ENCODE measurements around the gene PON2.
"Not testable (repeated sequence)": the region's sequence is repeated elsewhere in the genome, so short reads cannot be mapped to it uniquely, and the experiment has no call there.

Gene PON2

DNA sequence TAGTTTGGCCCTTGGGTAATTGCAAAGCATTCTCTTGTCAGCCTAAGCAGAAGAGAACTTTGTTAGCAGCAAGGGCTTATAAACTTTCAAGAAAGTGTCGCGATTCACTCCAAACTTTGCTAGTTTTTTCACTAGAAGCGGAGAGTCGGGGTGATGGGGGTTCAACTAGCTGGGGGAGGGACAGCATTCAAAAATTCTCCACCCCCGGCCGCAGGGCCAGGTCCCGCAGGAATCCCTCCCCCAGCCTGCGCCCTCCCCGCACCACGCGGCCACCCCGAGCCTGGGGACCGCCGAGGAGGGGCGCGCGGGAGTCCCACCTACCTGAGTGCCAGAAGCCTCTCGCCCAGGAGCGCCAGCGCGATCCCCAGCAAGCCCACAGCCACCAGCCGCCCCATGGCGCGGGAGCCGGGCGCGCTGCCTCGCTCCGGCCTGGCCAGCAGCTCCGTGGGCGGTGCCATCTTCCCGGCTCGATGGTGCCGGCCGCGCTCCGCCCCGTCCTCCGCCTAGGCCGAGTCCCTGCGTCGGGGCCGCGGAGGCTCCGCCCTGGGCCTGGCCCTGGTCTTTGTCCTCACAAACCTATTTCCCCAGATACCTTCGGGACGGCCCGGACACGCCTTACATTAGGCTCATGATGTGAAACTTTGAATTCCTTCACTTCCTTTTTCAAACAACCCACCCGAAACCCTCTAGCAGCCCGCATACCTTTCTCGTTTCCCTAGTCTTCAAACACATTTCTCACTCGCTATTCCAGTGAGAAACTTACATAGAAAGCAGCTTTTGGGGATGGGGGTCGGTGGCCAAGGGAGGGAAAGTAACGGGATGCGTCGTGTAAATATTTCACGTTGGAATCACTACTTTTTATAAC, at the start of gene PON2:
PON2 (minus strand) TSS at position 472 of the 865 bp plus-strand sequence; CDS start at position 395, 77 bp downstream.
- peak in 1 of 2 donors; percentile 13 for DNase-seq (ENCODE audit: low read depth in 1 of 2, low spot score in 1 of 2)

DNA sequence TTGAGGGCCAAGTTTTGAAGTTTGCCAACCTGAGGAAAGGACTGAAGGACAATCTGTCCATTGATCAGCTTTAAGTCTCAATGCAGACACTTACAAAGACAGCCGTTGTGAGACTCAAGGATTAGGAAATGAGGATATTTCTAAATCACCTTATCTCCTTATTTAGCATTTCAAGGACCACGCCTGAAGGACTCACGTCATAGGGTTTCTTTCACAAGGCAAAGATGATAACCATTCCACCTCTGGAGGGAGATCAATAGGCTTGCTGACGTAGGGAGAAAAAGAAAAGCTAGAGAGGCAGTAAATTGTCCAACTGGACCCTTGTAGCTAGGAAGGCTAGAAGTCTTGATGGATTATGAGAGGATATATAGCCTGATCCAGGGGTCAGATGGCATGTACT, 47.6 kb upstream of the PON2 start:
- DNase-seq (ENCODE audit: low read depth in 1 of 2, low spot score in 1 of 2): no peak

DNA sequence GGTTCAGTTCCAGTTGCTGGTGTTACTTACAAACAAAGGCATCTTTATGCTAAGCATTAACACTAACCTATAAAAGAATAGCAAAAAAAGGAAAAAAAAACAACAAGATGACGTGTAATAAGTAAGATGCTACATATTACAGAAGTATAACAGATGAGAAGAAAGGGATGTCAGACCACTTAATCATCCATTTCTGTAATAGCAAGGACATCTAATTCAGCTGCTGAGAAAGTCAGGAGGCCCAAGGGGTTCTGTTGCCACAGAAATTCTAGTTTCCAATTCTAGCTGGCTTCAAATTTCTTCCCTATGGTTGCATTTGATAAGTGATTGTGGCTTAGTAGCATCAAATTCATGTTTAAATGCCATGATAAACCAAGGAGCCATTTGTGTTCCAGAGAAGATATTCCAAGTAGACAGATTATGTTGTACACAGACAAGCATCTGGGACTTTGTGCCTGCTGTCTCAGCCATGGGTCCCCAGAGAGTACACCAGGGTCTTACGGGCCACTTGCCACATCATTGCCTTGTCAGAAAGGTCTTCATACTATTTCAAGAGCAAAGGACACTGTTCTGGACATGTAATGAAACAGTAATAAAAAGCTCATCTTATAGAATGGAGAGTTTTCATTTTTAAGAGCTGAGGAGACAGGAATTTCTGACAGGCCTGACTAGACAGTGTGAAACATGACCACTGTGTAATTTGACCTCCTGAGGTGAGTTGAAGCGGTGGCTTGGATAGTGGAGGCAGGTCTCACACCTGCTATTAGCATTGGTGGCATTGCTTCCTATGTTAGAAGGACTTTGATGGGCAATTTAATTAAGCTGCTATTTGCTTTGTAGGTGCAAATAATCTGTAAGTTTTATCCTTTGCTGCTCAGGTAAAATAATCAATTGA, 46.7 kb upstream of the PON2 start:
- DNase-seq (ENCODE audit: low read depth in 1 of 2, low spot score in 1 of 2): no peak

DNA sequence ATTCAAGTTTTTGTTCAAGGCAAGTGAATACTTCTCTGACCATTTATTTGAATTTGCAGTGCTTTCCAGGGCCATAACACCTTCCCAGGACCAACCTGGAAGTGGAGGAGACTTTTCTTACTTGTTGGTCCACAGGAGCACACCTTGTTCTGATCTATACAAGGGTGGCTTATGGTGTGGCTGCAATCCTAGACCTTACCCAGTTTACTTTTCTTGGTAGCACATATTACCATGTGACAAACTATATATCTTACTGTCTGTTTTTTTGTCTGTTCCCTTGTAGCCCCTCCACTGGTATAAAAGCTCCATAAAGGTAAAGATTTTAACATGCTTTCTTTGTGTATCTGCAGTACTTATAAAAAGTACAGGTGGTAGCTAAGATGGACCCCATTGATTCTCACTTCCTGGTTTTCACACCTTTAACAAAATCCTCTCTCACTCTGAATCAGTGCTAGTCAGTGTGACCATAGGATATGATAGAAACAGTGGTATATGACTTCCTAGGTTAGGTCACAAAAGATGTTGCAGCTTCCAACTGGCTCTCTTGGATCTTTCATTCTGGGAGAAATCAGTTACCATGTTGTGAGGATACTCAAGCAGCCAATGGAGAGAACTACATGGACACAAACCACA, 45.3 kb upstream of the PON2 start:
- no peak for DNase-seq (ENCODE audit: low read depth in 1 of 2, low spot score in 1 of 2)

DNA sequence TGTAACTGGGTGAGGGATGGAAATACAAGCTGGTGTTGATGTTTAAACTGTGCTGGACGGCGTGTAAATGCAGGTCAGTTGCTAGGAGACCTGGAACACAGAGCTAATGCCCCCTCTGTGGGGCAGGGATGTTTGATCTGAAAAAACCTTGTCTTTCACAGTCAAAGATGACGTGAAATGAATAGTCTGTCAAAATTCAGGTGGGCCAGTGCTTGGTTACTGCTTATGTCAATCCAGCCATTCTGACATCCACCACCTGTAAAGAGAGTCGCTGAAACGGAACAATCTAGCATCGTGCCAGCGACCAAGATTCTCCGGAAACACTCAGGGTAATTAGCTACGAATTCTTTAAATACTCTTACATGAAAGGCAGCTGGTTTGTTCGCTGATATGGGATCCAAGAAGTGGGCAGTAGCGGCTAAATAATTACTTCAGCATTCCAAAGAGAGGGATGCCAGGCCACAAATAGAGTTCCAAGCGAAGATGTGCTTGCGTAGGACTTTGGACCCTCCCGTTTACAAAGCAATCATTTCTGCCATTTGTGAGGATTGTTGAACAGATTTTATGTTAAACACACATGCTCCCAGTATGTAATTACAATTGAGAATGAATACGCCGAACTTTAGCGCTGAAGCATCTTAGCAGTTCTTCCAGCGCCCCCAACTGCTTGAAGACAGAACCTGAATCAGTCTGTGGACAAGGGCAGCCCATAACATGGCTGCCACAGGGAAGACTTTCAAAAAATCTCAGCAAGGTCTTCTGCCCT, 43.6 kb upstream of the PON2 start:
- no peak for DNase-seq (ENCODE audit: low read depth in 1 of 2, low spot score in 1 of 2)

DNA sequence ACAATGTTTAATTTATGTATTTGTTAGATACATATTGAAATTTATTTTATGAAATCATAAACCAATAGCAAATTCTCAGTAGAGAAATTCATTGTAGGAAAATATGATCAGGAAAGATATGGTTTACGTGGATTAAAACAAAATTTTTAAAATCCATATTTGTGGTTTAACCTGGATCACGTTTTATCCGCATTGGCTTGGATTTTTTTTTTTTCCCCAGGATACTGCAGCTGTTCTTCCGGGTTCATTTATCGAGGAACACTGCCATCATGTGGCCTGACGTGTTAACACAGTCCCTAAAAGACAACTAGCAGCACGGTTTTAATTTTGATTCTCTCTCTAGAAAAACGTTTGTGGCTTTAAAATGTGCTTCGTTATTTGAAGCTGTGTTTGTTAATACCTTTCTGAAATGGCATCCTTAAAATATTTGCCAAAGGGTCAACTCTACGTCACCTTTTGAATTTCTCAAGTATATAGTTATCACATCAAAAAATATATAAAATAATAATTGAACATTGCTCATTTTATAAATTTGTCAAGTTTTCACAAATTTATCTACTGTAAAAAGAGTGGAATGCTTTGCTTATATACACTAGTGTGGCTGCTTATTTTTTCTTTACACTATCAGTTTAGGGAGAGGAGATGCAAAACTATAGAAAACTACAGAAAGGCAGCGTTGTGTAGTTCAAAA, 42.2 kb upstream of the PON2 start:
- peak in 1 of 2 donors; percentile 7 for DNase-seq (ENCODE audit: low read depth in 1 of 2, low spot score in 1 of 2)

DNA sequence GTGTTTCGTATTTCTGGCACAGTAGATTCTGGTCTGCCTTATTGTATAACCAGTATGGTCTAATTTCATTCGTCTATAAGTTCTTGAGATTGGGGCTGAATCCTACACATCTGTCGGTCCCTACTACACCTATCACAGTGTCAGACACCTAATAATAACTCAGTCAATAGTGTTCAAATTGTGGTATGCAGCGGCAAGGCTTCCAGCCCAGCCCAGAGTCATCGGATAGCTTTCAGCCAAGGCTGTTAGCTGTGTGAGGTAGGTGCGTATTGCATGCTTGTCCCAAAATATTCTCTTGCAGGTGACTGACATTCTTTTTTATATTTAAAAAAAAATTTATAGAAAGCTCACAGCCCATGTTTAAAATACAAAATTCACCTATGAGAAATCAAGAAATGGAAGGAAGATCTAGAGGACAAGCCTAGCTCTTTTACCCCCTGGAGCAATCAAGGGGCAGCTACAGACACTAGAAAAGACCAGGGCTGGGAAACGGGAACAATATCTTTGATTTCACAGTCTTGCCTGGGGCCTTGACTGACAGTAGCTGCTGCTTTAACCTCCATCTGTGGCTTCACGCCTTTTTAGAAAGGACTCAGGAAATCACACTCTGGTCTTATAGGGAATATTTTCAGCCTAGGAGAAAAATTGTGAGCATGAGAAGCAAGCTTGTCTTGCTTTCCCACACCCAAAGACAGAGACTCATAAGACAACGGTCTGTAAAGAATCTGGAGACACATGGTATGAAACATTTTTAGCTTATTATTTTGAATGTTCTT, 41.4 kb upstream of the PON2 start:
- no peak for DNase-seq (ENCODE audit: low read depth in 1 of 2, low spot score in 1 of 2)

DNA sequence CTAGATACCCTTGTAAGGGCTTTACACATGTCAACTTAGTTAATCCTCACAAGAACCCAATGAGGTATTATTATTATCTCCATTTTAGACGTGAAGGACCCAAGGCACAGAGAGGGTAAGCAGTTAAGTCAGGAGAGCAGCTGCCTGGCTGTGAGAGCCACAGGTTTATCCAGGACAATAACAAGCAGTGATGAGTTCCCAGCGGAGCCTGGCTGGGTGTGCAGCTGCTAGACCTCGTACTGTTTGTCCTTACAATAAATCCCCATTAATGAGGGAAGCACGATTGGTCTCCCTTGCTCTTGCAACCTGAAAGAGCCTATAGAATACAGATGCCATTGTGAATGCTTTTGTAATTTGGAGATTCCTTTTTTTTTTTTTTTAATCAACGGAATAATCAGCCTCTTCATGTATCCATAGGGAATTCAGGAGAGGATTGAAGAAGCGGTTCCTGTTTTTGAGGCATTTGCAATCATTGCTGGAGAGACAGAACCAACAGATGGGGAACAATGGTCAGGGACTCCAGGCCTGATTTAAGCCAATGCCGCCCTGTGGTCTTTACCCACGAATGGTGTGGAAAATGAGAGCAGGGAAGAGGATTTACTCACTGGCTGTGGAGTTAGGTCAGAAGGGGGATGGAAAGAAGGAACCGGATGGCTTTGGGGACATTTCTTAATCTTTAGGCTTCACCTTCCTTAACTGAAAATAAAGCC, 38.6 kb upstream of the PON2 start:
- no peak for DNase-seq (ENCODE audit: low read depth in 1 of 2, low spot score in 1 of 2)

DNA sequence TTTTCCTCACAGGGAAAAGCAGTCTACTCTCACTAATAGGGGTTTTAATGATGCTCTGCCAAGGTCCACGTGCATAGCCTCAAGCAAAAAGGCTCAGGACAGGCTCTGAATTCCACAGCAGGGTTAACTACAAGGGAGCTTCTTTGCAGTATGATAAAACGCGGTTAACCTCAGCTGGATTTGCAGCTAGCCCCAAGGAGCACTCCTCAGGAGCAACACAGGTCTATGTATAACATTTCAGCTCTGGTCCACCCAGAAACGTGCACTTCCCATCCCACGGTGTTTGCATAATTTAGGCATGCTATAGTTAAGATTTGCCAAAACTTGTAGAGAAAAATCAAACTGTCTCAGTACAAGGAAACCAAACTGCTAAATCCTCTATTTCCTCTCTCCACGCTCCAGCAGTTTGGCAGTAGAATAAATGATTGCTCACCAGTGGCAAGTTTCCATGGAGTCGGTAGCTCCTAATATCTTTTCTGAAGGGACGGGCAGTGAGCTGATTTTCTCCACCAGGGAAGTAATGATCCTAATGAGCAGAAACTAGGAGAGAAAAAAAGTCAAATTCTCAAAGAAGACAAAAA, 37.8 kb upstream of the PON2 start:
- DNase-seq (ENCODE audit: low read depth in 1 of 2, low spot score in 1 of 2): no peak

DNA sequence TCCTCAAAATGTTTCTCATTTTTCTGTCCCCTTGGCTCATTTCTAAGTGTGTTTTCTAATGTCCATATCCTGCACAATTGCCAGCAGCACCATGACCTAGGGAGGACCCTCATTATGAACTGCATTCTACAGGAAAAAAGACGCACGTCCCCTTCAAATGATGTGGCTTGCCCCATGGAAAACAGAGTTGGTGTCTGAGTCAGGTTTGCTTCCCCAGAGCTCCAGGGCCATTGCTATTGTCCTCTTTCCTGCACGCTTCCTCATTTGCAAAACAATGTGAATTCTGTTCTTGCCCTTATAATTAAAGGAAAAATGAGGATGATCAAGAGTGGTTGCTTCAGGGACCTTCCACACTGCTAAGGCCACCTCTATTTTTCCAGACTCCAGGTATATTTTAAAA, 36.2 kb upstream of the PON2 start:
- DNase-seq (ENCODE audit: low read depth in 1 of 2, low spot score in 1 of 2): no peak

DNA sequence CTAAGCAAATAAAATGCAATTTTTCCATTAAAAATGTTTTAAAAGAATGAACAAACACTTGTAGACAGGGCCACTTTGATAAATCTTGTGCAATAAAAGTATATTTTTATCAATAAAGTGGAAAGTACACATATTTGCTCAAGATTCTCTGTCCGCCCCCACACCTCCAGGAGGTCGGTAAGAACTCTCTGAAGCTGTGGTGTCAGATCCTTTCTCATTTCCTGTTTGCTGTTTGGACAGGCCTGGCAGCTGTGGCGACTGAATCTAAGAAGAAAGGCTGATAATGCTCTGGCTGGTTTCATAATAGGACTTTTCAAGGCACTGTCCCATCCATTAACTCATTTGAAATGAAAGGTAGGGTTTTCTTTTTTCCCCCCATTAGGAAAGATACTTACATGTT, 35.6 kb upstream of the PON2 start:
- no peak for DNase-seq (ENCODE audit: low read depth in 1 of 2, low spot score in 1 of 2)

DNA sequence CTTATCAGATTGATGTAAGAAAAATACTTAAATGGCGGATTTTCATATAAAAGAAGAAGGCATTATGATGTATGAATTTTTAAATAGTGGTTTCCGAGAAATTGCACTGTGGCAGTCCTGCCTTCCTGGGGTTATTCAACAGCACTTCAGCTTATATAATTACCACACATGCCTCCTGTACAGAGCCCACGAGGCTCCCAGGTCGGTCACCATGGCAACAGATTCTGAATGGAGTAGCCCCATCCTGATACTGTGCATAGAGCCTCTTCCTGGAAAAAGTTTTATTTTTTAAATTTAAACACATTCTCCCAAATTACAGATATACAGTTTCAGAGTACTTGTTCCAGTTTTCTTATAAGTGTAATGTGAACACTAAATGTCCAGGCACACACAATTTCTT, 35.0 kb upstream of the PON2 start:
- DNase-seq (ENCODE audit: low read depth in 1 of 2, low spot score in 1 of 2): no peak

DNA sequence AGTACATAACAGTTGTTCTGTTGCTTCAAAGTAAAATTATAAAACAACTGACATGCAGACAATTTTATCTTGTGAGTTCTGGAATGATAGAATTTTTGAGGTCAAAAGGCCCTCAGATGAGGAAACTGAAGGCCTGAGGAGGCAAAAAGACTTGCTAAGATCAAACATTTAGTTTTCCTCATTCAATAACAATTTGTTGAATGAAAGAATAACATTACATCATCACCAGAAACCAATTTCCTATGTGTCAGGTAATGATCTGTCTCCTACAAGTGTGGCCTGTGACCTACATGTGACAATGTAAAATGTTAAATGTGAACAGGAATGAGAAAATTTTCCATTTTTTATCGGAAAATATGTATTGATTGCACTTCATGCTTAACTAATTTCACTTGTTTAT, 34.4 kb upstream of the PON2 start:
- DNase-seq (ENCODE audit: low read depth in 1 of 2, low spot score in 1 of 2): no peak

DNA sequence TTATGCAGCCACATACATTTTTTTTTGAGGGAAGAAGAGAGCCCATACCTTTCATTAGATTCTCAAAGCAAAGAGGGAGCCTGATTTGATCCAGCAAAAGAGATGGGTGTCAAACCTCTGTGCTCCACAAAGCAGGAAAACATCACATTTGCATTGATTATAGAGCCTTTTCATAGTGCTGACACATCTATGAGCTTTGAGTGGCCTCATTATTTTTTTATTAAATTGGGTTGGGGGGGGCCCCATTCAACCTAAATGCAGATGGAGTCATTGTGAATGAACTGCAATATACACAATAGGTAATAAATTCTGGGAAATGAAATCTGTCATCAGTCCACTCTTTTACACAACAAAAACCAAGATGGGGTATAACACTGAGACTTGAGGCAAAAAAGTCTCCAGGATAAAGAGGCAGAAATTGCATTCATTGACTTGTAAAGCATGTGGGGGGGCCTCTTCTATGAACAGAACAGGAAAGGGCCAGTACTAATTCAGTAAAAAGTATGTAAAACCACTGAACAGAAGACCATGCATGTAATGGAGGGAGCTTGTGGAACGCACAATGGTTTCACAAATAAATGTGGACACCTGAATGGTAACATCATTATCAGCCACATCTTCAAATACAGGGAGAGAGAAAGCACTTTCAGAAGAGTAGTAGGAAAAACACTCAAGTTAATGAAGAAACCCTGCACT, 33.2 kb upstream of the PON2 start:
- no peak for DNase-seq (ENCODE audit: low read depth in 1 of 2, low spot score in 1 of 2)

DNA sequence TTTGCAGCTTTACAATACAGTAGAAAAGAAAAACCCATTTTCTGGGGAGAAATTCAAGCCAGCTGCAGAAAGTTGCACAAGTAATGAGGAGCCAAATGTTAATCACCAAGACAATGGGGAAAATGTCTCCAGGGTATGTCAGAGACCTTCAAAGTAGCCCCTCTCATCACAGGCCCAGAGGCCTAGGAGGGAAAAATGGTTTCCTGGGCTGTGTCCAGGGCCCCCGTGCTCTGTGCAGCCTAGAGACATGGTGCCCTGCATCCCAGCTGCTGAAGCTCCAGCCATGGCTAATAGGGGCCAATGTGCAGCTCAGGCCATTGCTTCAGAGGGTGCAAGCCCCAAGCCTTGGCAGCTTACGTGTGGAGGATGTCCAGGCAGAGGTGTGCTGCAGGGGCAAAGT, 25.8 kb upstream of the PON2 start:
- DNase-seq (ENCODE audit: low read depth in 1 of 2, low spot score in 1 of 2): not testable (repeated sequence)

DNA sequence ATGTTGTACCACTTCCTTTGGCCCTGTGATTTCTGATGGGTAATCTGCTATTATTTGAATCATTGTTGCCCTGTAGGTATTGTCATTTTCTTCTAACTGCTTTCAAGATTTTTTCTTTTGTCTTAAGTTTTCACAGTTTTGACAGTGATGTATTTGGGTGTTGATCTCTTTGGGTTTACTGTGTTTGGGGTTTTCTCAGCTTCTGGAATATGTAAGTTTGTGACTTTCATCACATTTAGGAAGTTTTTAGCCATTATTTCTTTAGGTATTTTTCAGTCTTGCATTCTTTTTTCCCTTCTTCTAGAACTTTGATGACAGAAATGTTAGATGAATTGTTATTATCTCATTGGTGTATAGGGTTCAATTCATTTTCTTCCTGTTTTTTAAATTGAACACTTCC, 23.1 kb upstream of the PON2 start:
- DNase-seq (ENCODE audit: low read depth in 1 of 2, low spot score in 1 of 2): no peak

DNA sequence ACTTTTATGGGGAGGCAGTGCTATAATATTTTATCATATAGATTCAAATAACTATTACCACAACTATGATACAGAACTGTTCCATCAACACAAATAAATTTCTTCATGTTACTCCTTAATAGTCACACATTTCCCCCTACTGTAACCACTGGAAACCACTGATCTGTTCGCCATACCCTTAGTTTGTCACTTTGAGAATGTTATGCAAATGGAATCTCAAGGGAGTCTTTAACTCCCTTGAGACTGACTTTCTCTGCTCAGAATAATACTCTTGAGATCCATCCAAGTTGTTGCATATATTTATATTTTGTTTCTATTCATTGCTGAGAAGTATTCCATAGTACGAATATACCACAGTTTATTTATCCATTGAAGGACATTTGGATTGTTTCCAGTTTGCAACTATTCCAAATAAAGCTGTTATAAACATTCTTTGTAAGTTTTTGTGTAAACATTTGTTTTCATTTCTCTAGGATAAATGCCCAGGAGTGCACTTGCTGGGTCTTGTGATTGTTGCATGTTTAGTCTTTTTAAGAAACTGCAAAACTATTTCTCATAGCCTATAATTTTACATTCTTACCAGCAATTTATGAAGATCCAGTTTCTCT, 19.7 kb upstream of the PON2 start:
- DNase-seq (ENCODE audit: low read depth in 1 of 2, low spot score in 1 of 2): no peak

DNA sequence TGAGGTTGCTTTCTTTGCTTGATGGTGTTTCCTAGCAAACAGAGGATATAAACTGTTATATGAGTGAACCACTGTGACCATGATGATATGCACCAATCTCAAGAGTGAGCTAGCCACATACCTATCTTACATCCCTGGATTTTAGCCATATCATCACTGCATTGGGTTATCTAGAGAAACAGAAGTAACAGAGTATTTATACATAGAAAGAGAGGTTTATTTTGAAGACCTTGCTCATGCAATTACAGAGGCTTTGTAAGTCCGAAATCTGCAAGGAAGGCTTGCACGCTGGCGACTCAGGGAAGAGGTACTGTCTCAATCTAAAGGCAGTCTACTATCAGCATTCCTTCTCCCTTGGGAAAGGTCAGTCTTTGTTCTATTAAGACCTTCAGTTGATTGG, 11.8 kb upstream of the PON2 start:
- no peak for DNase-seq (ENCODE audit: low read depth in 1 of 2, low spot score in 1 of 2)

Data from activated T-helper 1 cell treated with anti-CD3 and anti-CD28 coated beads, Interleukin-2, amount 50 U/mL, for 16 hours (primary cell).